HG03565 (cell line): ENCODE measurements around the gene DNTT.
A peak's percentile ranks its signal among the peaks of the same experiment; 100 is the strongest.

ENCODE experiments used
- ATAC-seq: cut with Tn5 transposase; IDR thresholded peaks from one replicate; pipeline ENCODE4 v1.9.1; 2021; ENCODE audit warnings: mild to moderate bottlenecking, moderate library complexity; ENCODE audit not compliant: unreplicated experiment

Gene DNTT

GRCh38 chr10:96374985-96375830 is 71.0 kb downstream of the DNTT start:
- peak; percentile 77 for ATAC-seq

DNA sequence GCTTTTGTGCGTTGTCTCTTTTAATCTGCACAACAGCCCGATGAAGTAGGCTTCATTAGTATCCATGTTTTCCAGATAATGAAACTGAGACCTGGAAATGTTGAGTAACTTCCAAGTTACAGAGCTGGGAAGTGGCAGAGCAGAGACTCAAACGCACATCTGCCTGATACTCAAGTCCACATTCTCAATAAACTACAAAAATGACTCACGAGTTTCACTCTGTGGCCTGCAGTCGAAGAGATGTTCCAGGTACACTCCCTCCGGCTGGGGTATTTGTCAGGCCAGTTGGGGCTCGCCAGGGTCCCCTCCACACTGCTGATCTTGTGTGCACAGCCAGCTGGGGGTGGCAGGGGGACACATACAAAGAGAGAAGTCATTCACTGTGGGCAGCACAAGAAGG is 72.2 kb downstream of the DNTT start:
- ATAC-seq = no peak

DNA sequence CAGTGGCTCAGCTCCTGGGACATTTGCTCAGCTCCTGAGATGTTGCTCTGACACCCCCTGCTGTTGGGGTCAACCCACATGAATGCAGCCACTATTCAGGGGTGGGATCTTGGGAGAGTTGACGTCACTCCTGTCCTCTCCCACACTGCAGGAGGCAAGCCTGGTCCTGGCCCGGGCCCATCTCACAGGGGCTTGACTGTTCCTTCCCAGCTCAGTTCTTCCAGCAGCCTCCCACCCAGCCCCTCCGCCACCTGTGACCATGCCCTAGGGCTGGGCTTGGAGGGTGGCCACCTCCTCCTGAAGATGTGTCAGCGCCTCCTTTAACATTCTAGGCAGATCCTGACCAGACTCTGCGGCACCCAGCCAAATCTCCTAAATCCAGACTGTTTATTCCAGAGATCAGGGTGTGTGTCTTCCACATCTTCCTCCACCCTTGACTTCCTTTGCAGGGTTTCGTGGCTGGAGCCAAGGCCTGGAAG is 73.6 kb downstream of the DNTT start:
- ATAC-seq = no peak

DNA sequence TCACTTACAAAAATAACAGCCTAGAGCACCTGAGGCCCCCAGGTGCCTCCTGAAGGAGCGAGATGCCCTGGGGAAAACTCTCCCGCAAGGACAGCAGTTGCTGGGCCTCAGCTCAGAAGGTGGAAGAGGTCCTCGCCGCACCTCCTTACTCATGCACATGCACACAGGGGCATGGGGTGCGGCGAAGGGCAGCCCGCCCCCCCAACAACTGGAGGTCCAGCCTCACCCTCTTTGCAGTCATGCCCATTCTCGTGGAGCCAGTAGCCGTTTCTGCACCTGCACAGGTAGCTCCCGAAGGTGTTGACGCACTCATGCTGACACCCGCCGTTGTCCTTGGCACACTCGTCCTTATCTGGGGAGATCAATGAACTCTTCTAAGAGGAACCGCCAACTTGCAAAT is 74.5 kb downstream of the DNTT start:
- ATAC-seq = no peak

- ATAC-seq = no peak
Observed at GRCh38 chr10:96379758-96380157, 75.5 kb downstream of the DNTT start.

GRCh38 chr10:96380821-96381220 is 76.6 kb downstream of the DNTT start:
- ATAC-seq = no peak

DNA sequence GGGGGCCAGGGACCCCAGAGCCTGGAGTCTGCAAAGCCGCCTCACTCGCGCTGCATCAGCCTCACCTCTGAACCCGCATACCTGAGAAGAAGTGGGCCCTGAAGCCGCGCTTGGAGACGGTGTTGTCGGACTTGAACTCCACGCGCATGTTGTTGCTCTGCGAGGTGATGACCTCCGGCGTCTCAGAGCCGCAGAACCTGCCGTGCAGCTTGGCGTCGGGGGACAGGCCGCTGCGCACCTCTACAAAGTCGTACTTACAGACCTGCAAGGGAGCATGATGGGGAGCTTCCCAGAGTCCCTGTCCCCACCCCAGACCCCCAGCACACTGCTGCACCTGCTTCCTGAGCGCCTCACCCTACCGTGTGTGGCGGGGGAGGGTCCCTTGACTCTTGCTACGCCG is 80.3 kb downstream of the DNTT start:
- ATAC-seq = no peak

DNA sequence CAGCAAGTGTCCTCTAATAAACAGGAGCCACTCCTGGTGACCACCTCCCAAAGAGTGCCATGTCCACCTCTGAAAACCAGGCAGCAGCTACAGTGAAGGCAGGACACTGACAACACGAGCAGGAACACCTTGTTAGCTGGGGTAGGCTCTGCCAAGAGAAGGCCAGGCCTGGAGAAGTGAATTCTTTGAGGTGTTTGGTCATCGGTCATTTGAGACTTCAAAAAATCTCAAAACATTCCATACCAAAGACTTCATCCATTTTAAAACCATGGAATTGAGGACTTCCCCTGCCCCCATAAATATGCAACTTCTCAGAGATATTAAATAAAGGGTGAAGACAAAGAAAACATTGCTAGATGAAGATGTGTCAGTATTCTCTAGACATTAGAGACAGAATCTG is 82.9 kb downstream of the DNTT start:
- no peak for ATAC-seq

- ATAC-seq = no peak
Observed at GRCh38 chr10:96387601-96388000, 83.4 kb downstream of the DNTT start.
